GM21367 (cell line): ENCODE data around the gene HLA-DRB5.
A peak's percentile ranks its signal among the peaks of the same experiment; 100 is the strongest.
"Not testable (repeated sequence)": the region's sequence is repeated elsewhere in the genome, so short reads cannot be mapped to it uniquely, and the experiment has no call there.

ENCODE experiments used
- ATAC-seq: cut with Tn5 transposase; IDR thresholded peaks from one replicate; pipeline ENCODE4 v1.9.1; 2021; ENCODE audit not compliant: unreplicated experiment

The HLA-DRB5 gene

GRCh38 chr6:32529697-32530430 lies at the start of gene HLA-DRB5:
HLA-DRB5 (minus strand) TSS chr6:32530287; CDS start chr6:32530224, 63 bp downstream.
- peak; percentile 57 for ATAC-seq

- no peak for ATAC-seq
Measured at GRCh38 chr6:32578962-32579361, 48.9 kb upstream of the HLA-DRB5 start.

- not testable (repeated sequence) for ATAC-seq
Measured at GRCh38 chr6:32577493-32577892, 47.4 kb upstream of the HLA-DRB5 start.

- no peak for ATAC-seq
Measured at GRCh38 chr6:32576250-32576649, 46.2 kb upstream of the HLA-DRB5 start.

GRCh38 chr6:32570363-32570905 lies 40.3 kb upstream of the HLA-DRB5 start:
- no peak for ATAC-seq

GRCh38 chr6:32568561-32568960 lies 38.5 kb upstream of the HLA-DRB5 start:
- ATAC-seq = no peak

- ATAC-seq = no peak
Measured at GRCh38 chr6:32566957-32567356, 36.9 kb upstream of the HLA-DRB5 start.

- ATAC-seq = no peak
Measured at GRCh38 chr6:32565511-32565910, 35.4 kb upstream of the HLA-DRB5 start.

GRCh38 chr6:32562940-32563339 lies 32.9 kb upstream of the HLA-DRB5 start:
- no peak for ATAC-seq

- no peak for ATAC-seq
Measured at GRCh38 chr6:32559747-32560146, 29.7 kb upstream of the HLA-DRB5 start.

- ATAC-seq = no peak
Measured at GRCh38 chr6:32558426-32559057, 28.5 kb upstream of the HLA-DRB5 start.

GRCh38 chr6:32554116-32554965 lies 24.3 kb upstream of the HLA-DRB5 start:
- no peak for ATAC-seq

- no peak for ATAC-seq
Measured at GRCh38 chr6:32553037-32553742, 23.1 kb upstream of the HLA-DRB5 start.

GRCh38 chr6:32551410-32551809 lies 21.3 kb upstream of the HLA-DRB5 start:
- ATAC-seq = no peak

GRCh38 chr6:32539839-32540238 lies 9.8 kb upstream of the HLA-DRB5 start:
- no peak for ATAC-seq

GRCh38 chr6:32530431-32530793 lies 325 bp upstream of the HLA-DRB5 start:
- not testable (repeated sequence) for ATAC-seq

- no peak for ATAC-seq
Measured at GRCh38 chr6:32522302-32523047, 7.6 kb downstream of the HLA-DRB5 start.

GRCh38 chr6:32519910-32520258 lies 10.2 kb downstream of the HLA-DRB5 start:
- ATAC-seq = no peak

- no peak for ATAC-seq
Measured at GRCh38 chr6:32519118-32519909, 10.8 kb downstream of the HLA-DRB5 start.
